ENCODE measurements around the gene TDRD3.

Gene TDRD3

GRCh38 chr13:60620611-60621395 lies 223.8 kb downstream of the TDRD3 start:
- no peaks in the 10 kb centered on the region for H3K36me3 ChIP-seq (replicated peaks)
- peaks cover 8% of the 10 kb centered on the region for H3K27me3 ChIP-seq (ENCODE audit: low read depth)
- no peak for DNase-seq (ENCODE audit: low spot score in 2 of 2)
- in situ Hi-C loops (cut with MboI; ENCODE audit: low sequenced_read_pairs): no loop called here
- H3K4me1 ChIP-seq: no peaks in the 10 kb centered on the region
- no peaks in the 10 kb centered on the region for H3K9me3 ChIP-seq
- H3K4me3 ChIP-seq: no peak overlapping the region

GRCh38 chr13:60623151-60623550 lies 226.1 kb downstream of the TDRD3 start:
- Histone ChIP-seq H3K27me3 (ENCODE audit: low read depth) (peaks cover 8% of the 10 kb centered on the region), H3K4me3 (no peak overlapping the region), H3K36me3 (replicated peaks) (no peaks in the 10 kb centered on the region), H3K9me3 (no peaks in the 10 kb centered on the region), H3K4me1 (no peaks in the 10 kb centered on the region)
- DNase-seq (ENCODE audit: low spot score in 2 of 2): no peak
- in situ Hi-C loops (cut with MboI; ENCODE audit: low sequenced_read_pairs): no loop called here
